GM12878 (cell line): ENCODE measurements around the gene CASK. TPM values are rescaled to one million over a fixed set of nuclear protein-coding genes. Genes with fewer than 3 reads are reported as not detected.

Experiments used
- ATAC-seq: fragments of 200-7000 bp; cut with Tn5 transposase; 3 replicates; pipeline ENCODE4 v1.9.1; 2020; ENCODE audit warnings: mild to moderate bottlenecking, moderate library complexity
- BruUV-seq: library from RNA; stranded (reverse); fragments of 400-500 nt; replicated peaks from 2 replicates; lab custom pipeline; 2021; lab: Mats Ljungman, UMichigan
- CTCF ChIA-PET: fragments of 300-600 bp; sonication (Branson Sonifier 250); formaldehyde crosslinking; extraction: SDS; loops from one replicate; lab custom pipeline; 2021; ENCODE audit warnings: inconsistent platforms; lab: Yijun Ruan, JAX
- POLR2A ChIA-PET: fragments of 350-600 bp; formaldehyde crosslinking; extraction: SDS; loops from one replicate; lab custom pipeline; 2021; ENCODE audit warnings: inconsistent platforms; lab: Charles Lee
- RAD21 ChIA-PET: fragments of 300-600 bp; sonication (Branson Sonifier 250); formaldehyde crosslinking; loops from one replicate; lab custom pipeline; 2023; ENCODE audit warnings: antibody characterized with exemption; ENCODE audit not compliant: unreplicated experiment; lab: Charles Lee
- SMC1A ChIA-PET: fragments of 300-600 bp; sonication (Branson Sonifier 250); formaldehyde crosslinking; loops from one replicate; lab custom pipeline; 2023; ENCODE audit not compliant: unreplicated experiment, uncharacterized antibody; lab: Charles Lee
- DNase-seq: peaks from one replicate; pipeline ENCODE4 v3.0.0-alpha.2; 2011; ENCODE audit warnings: low read depth, low spot score
- FAIRE-seq: peaks from 3 replicates; lab custom pipeline; 2011; peaks lifted over from hg19 to GRCh38; lab: Jason Lieb, UNC
- H2AFZ ChIP-seq: 2 replicates; pipeline ENCODE4 v1.6.0; 2011; ENCODE audit warnings: low read depth, low read length, control low read depth; ENCODE audit not compliant: control insufficient read depth
- H3K27ac ChIP-seq: 2 replicates; pipeline ENCODE4 v1.5.1; 2011; ENCODE audit warnings: control low read depth; ENCODE audit not compliant: control insufficient read depth, insufficient read depth
- H3K27me3 ChIP-seq, 2 experiments: replicated peaks in 1 of 2; 2 replicates each; pipeline versions ENCODE4 v1.6.0 to v1.6.1; 2011; ENCODE audit warnings: low read length in 1 of 2; ENCODE audit not compliant: control insufficient read depth in 2 of 2, insufficient read depth in 2 of 2
- H3K36me3 ChIP-seq, 2 experiments: 2 replicates each; pipeline ENCODE4 v1.5.1; 2011; ENCODE audit warnings: low read length in 1 of 2; ENCODE audit not compliant: control insufficient read depth in 2 of 2, insufficient read depth in 2 of 2
- H3K4me1 ChIP-seq: 2 replicates; pipeline ENCODE4 v1.6.1; 2011; ENCODE audit warnings: mild to moderate bottlenecking, low read length, moderate library complexity, mixed read lengths; ENCODE audit not compliant: control insufficient read depth, insufficient read depth
- H3K4me2 ChIP-seq: 2 replicates; pipeline ENCODE4 v1.6.0; 2011; ENCODE audit warnings: control low read depth; ENCODE audit not compliant: control insufficient read depth, insufficient read depth
- H3K4me3 ChIP-seq: fragments of 200-600 bp; sonication (generic); 2 replicates; pipeline ENCODE4 v1.5.1; 2016
- H3K79me2 ChIP-seq: 2 replicates; pipeline ENCODE4 v1.6.0; 2011; ENCODE audit warnings: low read length; ENCODE audit not compliant: control insufficient read depth, insufficient read depth
- H3K9ac ChIP-seq: 2 replicates; pipeline ENCODE4 v1.8.0; 2011; ENCODE audit warnings: low read length, control low read depth, mixed read lengths; ENCODE audit not compliant: control insufficient read depth, insufficient read depth
- H3K9me3 ChIP-seq: replicated peaks from 3 replicates; pipeline ENCODE4 v1.5.1; 2011; ENCODE audit warnings: mild to moderate bottlenecking, low read length; ENCODE audit not compliant: control insufficient read depth, insufficient read depth
- H4K20me1 ChIP-seq: 2 replicates; pipeline ENCODE4 v1.6.0; 2011; ENCODE audit not compliant: control insufficient read depth, insufficient read depth
- ESRRA ChIP-seq: IDR thresholded peaks from 2 replicates; pipeline ENCODE4 v1.6.1; 2012; ENCODE audit warnings: mild to moderate bottlenecking, low read length, improper control_type of control experiment
- IRF4 ChIP-seq: IDR thresholded peaks from 2 replicates; pipeline ENCODE4 v1.6.1; 2011; ENCODE audit warnings: low read depth, low read length
- JUNB ChIP-seq: IDR thresholded peaks from 2 replicates; pipeline ENCODE4 v1.6.1; 2016; ENCODE audit warnings: antibody characterized with exemption, mild to moderate bottlenecking
- NR2F1 ChIP-seq: fragments of 450-650 bp; conservative IDR thresholded peaks from 2 replicates; pipeline ENCODE4 v1.6.1; 2017; ENCODE audit warnings: mild to moderate bottlenecking
- SIN3A ChIP-seq: IDR thresholded peaks from 2 replicates; pipeline ENCODE4 v1.6.1; 2012; ENCODE audit warnings: low read depth, low read length, improper control_type of control experiment
- YY1 ChIP-seq: IDR thresholded peaks from 2 replicates; pipeline ENCODE4 v1.6.1; 2011; ENCODE audit warnings: low read depth, mild to moderate bottlenecking, low read length
- ZNF217 ChIP-seq: fragments of 450-650 bp; IDR thresholded peaks from 2 replicates; pipeline ENCODE4 v1.6.1; 2017; ENCODE audit warnings: antibody characterized with exemption, mild to moderate bottlenecking
- WGBS: methylation state at CpG from one replicate; pipeline ENCODE4 v1.1.6; 2016; ENCODE audit warnings: low lambda C conversion rate; ENCODE audit not compliant: insufficient replicate concordance, insufficient coverage; ENCODE audit errors: missing lambda C conversion rate; 5-methylcytosine and 5-hydroxymethylcytosine counted together
- in situ Hi-C: fragments of 300-500 bp; cut with MboI; formaldehyde crosslinking; loops from 9 replicates; pipeline ENCODE4 v1.14.3; 2018; ENCODE audit warnings: mixed read lengths
- intact Hi-C: fragments of 100-400 bp; cut with micrococcal nuclease; formaldehyde crosslinking; loops from one replicate; pipeline ENCODE4 v1.14.2; 2022; ENCODE audit not compliant: unreplicated experiment
- polyA plus RNA-seq, 11 experiments: library from polyadenylated mRNA; depleted of rRNA in 4 of 11; unstranded in 6 of 11; stranded (reverse) in 5 of 11; fragments of >200 nt; fragmentation: Nextera tagmentation in 4 of 11; fragmentation: Illumina TruSeq in 1 of 11; extraction: Ambion mirVana in 4 of 11; extraction: Trizol in 1 of 11; gene quantifications; 1 replicate in 1 of 11; 2 replicates in 10 of 11; pipeline versions ENCODE4 v1.2.1 to v1.2.3, GENCODE V29; 2011 to 2016; ENCODE audit warnings: inconsistent platforms in 2 of 11, missing spikeins in 2 of 11, low read depth in 1 of 11
- total RNA-seq, 4 experiments: library from RNA; depleted of rRNA in 3 of 4; stranded (reverse); fragments of >200 nt in 3 of 4; fragmentation: Illumina TruSeq in 1 of 4; extraction: Trizol in 1 of 4; gene quantifications; 2 replicates each; pipeline versions ENCODE4 v1.2.1 to v1.2.3, GENCODE V29; 2013 to 2021
- TF ChIP-seq, protein P1 (sequence below): fragments of 450-650 bp; IDR thresholded peaks from 2 replicates; pipeline ENCODE4 v1.6.1; 2017; ENCODE audit warnings: mild to moderate bottlenecking, moderate library complexity
- TF ChIP-seq, protein P2 (sequence below): fragments of 450-650 bp; formaldehyde crosslinking; IDR thresholded peaks from 2 replicates; pipeline ENCODE4 v1.5.0; 2022; ENCODE audit warnings: mild to moderate bottlenecking, missing genetic modification characterization
- TF ChIP-seq, protein P3 (sequence below): fragments of 450-650 bp; IDR thresholded peaks from 2 replicates; pipeline ENCODE4 v1.6.1; 2017; ENCODE audit warnings: mild to moderate bottlenecking, low read depth, inconsistent platforms; ENCODE audit not compliant: poor library complexity, severe bottlenecking
- TF ChIP-seq, protein P4 (sequence below): IDR thresholded peaks from 2 replicates; pipeline ENCODE4 v1.6.1; 2012; ENCODE audit warnings: low read length, inconsistent platforms

Gene CASK
- total and polyA plus RNA-seq, 10 of the 15 experiments (the other 5 are each of a cell fraction or from before 2014, with no cell fraction given), result 0.60 to 45.9 (median 4.8) TPM

GRCh38 chrX:41516456-41516855, 406.9 kb downstream of the CASK start:
- ChIA-PET POLR2A (interaction anchor here (0.6 kb wide), 1 partner anchor 32 kb away, joined by 3 read pairs; no protein-coding TSS in a partner anchor), SMC1A (interaction anchor here (1.4 kb wide), 1 partner anchor 190 kb away, joined by 3 read pairs; no protein-coding TSS in a partner anchor), CTCF (no interaction called here), RAD21 (no interaction called here)
- DNase-seq, result no peak
- no peak for TF ChIP-seq IRF4
- no peak for TF ChIP-seq NR2F1
- no peak for TF ChIP-seq JUNB
- TF ChIP-seq ESRRA, result no peak
- TF ChIP-seq, protein P1, sequence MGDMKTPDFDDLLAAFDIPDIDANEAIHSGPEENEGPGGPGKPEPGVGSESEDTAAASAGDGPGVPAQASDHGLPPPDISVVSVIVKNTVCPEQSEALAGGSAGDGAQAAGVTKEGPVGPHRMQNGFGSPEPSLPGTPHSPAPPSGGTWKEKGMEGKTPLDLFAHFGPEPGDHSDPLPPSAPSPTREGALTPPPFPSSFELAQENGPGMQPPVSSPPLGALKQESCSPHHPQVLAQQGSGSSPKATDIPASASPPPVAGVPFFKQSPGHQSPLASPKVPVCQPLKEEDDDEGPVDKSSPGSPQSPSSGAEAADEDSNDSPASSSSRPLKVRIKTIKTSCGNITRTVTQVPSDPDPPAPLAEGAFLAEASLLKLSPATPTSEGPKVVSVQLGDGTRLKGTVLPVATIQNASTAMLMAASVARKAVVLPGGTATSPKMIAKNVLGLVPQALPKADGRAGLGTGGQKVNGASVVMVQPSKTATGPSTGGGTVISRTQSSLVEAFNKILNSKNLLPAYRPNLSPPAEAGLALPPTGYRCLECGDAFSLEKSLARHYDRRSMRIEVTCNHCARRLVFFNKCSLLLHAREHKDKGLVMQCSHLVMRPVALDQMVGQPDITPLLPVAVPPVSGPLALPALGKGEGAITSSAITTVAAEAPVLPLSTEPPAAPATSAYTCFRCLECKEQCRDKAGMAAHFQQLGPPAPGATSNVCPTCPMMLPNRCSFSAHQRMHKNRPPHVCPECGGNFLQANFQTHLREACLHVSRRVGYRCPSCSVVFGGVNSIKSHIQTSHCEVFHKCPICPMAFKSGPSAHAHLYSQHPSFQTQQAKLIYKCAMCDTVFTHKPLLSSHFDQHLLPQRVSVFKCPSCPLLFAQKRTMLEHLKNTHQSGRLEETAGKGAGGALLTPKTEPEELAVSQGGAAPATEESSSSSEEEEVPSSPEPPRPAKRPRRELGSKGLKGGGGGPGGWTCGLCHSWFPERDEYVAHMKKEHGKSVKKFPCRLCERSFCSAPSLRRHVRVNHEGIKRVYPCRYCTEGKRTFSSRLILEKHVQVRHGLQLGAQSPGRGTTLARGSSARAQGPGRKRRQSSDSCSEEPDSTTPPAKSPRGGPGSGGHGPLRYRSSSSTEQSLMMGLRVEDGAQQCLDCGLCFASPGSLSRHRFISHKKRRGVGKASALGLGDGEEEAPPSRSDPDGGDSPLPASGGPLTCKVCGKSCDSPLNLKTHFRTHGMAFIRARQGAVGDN, result no peak
- no peak for TF ChIP-seq SIN3A
- no peak for TF ChIP-seq ZNF217
- TF ChIP-seq, protein P2, sequence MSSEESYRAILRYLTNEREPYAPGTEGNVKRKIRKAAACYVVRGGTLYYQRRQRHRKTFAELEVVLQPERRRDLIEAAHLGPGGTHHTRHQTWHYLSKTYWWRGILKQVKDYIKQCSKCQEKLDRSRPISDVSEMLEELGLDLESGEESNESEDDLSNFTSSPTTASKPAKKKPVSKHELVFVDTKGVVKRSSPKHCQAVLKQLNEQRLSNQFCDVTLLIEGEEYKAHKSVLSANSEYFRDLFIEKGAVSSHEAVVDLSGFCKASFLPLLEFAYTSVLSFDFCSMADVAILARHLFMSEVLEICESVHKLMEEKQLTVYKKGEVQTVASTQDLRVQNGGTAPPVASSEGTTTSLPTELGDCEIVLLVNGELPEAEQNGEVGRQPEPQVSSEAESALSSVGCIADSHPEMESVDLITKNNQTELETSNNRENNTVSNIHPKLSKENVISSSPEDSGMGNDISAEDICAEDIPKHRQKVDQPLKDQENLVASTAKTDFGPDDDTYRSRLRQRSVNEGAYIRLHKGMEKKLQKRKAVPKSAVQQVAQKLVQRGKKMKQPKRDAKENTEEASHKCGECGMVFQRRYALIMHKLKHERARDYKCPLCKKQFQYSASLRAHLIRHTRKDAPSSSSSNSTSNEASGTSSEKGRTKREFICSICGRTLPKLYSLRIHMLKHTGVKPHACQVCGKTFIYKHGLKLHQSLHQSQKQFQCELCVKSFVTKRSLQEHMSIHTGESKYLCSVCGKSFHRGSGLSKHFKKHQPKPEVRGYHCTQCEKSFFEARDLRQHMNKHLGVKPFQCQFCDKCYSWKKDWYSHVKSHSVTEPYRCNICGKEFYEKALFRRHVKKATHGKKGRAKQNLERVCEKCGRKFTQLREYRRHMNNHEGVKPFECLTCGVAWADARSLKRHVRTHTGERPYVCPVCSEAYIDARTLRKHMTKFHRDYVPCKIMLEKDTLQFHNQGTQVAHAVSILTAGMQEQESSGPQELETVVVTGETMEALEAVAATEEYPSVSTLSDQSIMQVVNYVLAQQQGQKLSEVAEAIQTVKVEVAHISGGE (CRISPR knock-in tag), result no peak
- no peak for TF ChIP-seq YY1
- TF ChIP-seq, protein P3, sequence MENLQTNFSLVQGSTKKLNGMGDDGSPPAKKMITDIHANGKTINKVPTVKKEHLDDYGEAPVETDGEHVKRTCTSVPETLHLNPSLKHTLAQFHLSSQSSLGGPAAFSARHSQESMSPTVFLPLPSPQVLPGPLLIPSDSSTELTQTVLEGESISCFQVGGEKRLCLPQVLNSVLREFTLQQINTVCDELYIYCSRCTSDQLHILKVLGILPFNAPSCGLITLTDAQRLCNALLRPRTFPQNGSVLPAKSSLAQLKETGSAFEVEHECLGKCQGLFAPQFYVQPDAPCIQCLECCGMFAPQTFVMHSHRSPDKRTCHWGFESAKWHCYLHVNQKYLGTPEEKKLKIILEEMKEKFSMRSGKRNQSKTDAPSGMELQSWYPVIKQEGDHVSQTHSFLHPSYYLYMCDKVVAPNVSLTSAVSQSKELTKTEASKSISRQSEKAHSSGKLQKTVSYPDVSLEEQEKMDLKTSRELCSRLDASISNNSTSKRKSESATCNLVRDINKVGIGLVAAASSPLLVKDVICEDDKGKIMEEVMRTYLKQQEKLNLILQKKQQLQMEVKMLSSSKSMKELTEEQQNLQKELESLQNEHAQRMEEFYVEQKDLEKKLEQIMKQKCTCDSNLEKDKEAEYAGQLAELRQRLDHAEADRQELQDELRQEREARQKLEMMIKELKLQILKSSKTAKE, result no peak
- TF ChIP-seq, protein P4, sequence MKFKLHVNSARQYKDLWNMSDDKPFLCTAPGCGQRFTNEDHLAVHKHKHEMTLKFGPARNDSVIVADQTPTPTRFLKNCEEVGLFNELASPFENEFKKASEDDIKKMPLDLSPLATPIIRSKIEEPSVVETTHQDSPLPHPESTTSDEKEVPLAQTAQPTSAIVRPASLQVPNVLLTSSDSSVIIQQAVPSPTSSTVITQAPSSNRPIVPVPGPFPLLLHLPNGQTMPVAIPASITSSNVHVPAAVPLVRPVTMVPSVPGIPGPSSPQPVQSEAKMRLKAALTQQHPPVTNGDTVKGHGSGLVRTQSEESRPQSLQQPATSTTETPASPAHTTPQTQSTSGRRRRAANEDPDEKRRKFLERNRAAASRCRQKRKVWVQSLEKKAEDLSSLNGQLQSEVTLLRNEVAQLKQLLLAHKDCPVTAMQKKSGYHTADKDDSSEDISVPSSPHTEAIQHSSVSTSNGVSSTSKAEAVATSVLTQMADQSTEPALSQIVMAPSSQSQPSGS, result no peak
- H3K27ac ChIP-seq, result no peak overlapping the region
- no peak for ATAC-seq
- H3K4me1 ChIP-seq, result no peaks in the 10 kb centered on the region
- no peak overlapping the region for H3K9ac ChIP-seq
- FAIRE-seq, result no peak
- no peaks in the 10 kb centered on the region for H3K27me3 ChIP-seq
- H3K79me2 ChIP-seq, result no peaks in the 10 kb centered on the region
- H2AFZ ChIP-seq, result no peak overlapping the region
- no peak overlapping the region for H3K4me3 ChIP-seq
- H3K4me2 ChIP-seq, result no peak overlapping the region
- no peaks in the 10 kb centered on the region for H3K36me3 ChIP-seq
- WGBS, result 71% methylated on average over 5 of the region's 5 CpGs
- no peaks in the 10 kb centered on the region for H3K9me3 ChIP-seq
- in situ Hi-C loops, result no loop called here
- intact Hi-C loops, result no loop called here
- BruUV-seq, result no TSS peak
- no peaks in the 10 kb centered on the region for H4K20me1 ChIP-seq
